AG04450 (cell line): ENCODE measurements around the gene GNG11. TPM values are rescaled to one million over a fixed set of nuclear protein-coding genes. Genes with fewer than 3 reads are reported as not detected.

Source experiments
- CTCF ChIA-PET: fragments of 300-600, 350-600 bp; formaldehyde crosslinking; extraction: SDS; loops from one replicate; lab custom pipeline; 2022; ENCODE audit warnings: antibody characterized with exemption, inconsistent platforms; lab: Charles Lee
- POLR2A ChIA-PET: fragments of 350-600 bp; formaldehyde crosslinking; extraction: SDS; loops from one replicate; lab custom pipeline; 2021; ENCODE audit warnings: antibody characterized with exemption, inconsistent platforms; lab: Yijun Ruan, JAX
- DNase-seq: peaks from one replicate; pipeline ENCODE4 v3.0.0-alpha.2; 2011; ENCODE audit warnings: low read depth, low spot score
- H3K27ac ChIP-seq: one replicate; pipeline ENCODE4 v1.5.1; 2012; ENCODE audit warnings: low read depth, low read length, control low read depth
- H3K27me3 ChIP-seq: one replicate; pipeline ENCODE4 v1.6.0; 2012; ENCODE audit warnings: low read length; ENCODE audit not compliant: control insufficient read depth, insufficient read depth
- H3K4me3 ChIP-seq: 2 replicates; pipeline ENCODE4 v1.5.1; 2011; ENCODE audit warnings: mild to moderate bottlenecking, low read depth, low read length, control low read depth
- H3K9me3 ChIP-seq: 2 replicates; pipeline ENCODE4 v1.5.1; 2012; ENCODE audit warnings: low read length; ENCODE audit not compliant: control insufficient read depth, insufficient read depth
- polyA plus RNA-seq: library from polyadenylated mRNA; depleted of rRNA; stranded (reverse); fragments of >200 nt; gene quantifications from 2 replicates; pipeline ENCODE4 v1.2.3, GENCODE V29; 2011
- TF ChIP-seq, protein P1 (sequence below): IDR thresholded peaks from 2 replicates; pipeline ENCODE4 v1.5.1; 2011; ENCODE audit warnings: low read depth, low read length, control low read depth, inconsistent platforms

GNG11 gene
- polyA plus RNA-seq, 1 experiment = 19.7 TPM

DNA sequence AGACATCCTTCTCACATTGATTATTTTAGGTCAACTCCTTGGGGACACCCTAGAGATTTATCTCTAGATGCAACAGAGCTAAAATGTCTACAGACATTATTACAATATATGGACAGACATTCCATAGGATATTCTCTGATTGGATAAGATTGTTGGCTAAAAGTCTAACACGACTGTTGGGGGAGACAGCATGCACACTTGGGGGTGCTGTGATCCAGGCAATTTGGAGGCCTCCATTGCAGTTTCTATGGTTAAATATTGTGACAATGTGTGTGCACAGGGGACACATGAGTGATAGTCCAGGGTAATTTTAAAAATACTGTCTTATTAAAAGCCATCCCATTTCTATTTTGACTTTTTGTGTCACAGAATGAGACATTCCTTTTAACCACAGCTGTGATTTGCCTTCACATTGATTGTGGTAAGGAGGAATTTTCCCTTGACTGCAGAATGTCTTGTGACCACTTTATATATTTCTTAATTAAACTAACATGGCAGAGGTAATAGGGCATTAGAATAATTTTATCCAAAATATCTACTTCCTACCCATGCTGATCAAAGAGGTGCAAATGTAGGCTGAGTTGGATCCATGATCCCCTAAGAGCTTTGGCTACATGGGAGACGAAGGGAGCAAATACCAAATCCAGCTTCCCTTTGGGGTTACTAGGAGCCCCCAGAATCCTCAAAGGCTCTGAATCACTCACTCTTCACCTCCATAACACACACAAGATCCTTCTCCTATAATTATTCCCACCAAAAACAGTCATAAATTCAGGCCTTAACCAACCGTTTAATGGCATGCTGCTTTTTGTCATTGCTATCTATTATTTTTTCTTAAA lies 38.2 kb upstream of the GNG11 start:
- Histone ChIP-seq H3K9me3 (no peaks in the 10 kb centered on the region), H3K4me3 (no peak overlapping the region), H3K27ac (no peak overlapping the region), H3K27me3 (no peaks in the 10 kb centered on the region)
- TF ChIP-seq, protein P1, sequence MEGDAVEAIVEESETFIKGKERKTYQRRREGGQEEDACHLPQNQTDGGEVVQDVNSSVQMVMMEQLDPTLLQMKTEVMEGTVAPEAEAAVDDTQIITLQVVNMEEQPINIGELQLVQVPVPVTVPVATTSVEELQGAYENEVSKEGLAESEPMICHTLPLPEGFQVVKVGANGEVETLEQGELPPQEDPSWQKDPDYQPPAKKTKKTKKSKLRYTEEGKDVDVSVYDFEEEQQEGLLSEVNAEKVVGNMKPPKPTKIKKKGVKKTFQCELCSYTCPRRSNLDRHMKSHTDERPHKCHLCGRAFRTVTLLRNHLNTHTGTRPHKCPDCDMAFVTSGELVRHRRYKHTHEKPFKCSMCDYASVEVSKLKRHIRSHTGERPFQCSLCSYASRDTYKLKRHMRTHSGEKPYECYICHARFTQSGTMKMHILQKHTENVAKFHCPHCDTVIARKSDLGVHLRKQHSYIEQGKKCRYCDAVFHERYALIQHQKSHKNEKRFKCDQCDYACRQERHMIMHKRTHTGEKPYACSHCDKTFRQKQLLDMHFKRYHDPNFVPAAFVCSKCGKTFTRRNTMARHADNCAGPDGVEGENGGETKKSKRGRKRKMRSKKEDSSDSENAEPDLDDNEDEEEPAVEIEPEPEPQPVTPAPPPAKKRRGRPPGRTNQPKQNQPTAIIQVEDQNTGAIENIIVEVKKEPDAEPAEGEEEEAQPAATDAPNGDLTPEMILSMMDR = no peak
- DNase-seq = no peak
- CTCF ChIA-PET = no interaction called here
- POLR2A ChIA-PET = no interaction called here

DNA sequence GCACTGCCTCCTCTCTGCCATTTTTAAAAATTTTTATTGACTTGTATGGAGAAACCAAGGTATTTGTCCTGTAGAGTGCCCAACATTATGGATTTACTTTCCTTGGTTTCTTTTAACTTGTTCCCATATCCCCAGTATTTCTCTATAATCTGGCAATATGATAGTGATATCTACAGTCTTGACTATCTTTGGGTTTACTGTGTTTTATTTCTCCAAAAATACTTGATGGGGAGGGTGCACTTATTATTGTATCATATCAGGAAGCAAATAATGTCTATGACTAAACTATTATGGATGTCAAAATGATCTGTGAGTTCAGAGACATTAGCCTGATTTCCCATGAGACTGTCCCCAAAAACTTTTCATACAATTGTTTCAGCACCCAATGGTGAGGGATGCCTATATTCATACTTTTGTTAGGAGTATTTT lies 37.6 kb upstream of the GNG11 start:
- ChIA-PET POLR2A (no interaction called here), CTCF (no interaction called here)
- TF ChIP-seq, protein P1 = no peak

DNA sequence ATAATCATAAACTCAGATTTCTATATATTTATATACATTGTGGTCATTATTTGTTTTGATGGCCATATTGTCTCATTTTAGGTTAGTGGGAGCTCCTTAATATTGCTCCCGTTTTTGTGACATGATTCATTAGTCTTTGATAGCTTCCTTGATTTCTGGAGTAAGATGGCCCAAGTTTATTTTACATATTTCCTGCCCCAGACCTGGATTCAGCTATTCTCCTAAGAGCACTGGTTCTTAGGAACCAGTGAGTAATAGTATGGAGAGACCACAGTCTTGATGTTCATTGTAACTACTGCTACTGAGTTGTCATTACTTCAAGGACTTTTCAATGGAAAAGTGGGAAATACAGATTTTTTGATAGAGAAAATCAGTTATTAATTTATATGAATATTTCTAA lies 37.0 kb upstream of the GNG11 start:
- H3K9me3 ChIP-seq = no peaks in the 10 kb centered on the region
- no peak overlapping the region for H3K27ac ChIP-seq
- H3K4me3 ChIP-seq = no peak overlapping the region
- DNase-seq = no peak
- H3K27me3 ChIP-seq = no peaks in the 10 kb centered on the region
- ChIA-PET CTCF (no interaction called here), POLR2A (no interaction called here)
- TF ChIP-seq, protein P1 = no peak

More for the DNA sequence above, 37.6 kb upstream of the GNG11 start:
- Histone ChIP-seq H3K27ac (no peak overlapping the region), H3K9me3 (no peaks in the 10 kb centered on the region), H3K27me3 (no peaks in the 10 kb centered on the region), H3K4me3 (no peak overlapping the region)
- DNase-seq = no peak

DNA sequence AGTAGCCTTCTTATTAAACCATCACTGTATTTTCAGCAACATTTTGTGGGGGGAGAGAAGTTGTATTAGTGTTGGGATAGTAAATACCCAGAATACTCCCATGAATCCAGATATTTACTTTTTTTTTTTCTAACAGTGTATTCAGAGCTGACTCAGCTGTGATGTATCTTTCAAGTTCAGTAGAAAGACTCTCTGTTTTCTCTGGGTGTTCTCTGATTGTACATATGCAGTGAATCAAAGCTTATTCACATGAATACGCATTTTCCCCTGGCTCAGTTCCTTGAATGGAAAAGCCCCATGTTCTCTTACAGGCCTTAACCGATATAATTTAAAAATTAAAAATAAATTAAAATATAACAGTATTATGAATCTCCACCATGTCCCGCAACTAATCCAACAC lies 32.3 kb upstream of the GNG11 start:
- no peak for DNase-seq
- H3K4me3 ChIP-seq = no peak overlapping the region
- TF ChIP-seq, protein P1 = no peak
- no peaks in the 10 kb centered on the region; the same call in 1 of the 2 replicates for H3K9me3 ChIP-seq
- H3K27me3 ChIP-seq = no peaks in the 10 kb centered on the region
- CTCF ChIA-PET = interaction anchor here (0.9 to 1.3 kb wide), 3 partner anchors 14 to 334 kb away, joined by 3 to 5 read pairs (median 4); no protein-coding TSS in a partner anchor
- POLR2A ChIA-PET = no interaction called here
- no peak overlapping the region for H3K27ac ChIP-seq

DNA sequence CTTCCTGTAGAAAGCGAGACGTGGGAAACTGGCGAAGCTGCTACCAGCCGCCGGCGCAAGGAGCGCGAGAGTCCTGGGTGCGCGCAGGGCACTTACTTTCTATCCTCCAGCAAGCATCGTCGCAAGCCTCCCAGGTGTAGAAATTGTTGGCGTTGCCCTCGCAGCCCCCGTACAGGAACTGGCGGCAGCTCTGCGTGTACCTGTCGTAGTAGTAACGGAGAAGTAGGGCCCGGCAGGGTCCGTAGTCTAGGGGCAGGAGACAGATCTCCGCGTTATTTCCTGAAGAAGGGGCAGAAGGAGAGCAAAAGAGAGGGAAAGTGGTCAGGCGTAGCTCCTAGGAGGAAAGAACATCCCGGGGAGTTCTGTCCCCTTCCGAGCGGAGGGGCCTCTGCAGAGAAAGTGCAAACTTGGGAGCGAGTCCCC lies 31.5 kb upstream of the GNG11 start:
- DNase-seq = no peak
- ChIA-PET CTCF (interaction anchor here (0.7 to 1.8 kb wide), 4 partner anchors 12 to 197 kb away, joined by 3 to 7 read pairs (median 4); no protein-coding TSS in a partner anchor), POLR2A (no interaction called here)
- no peaks in the 10 kb centered on the region; the same call in 1 of the 2 replicates for H3K9me3 ChIP-seq
- no peak overlapping the region for H3K27ac ChIP-seq
- H3K4me3 ChIP-seq = peak overlapping the region; percentile 71
- TF ChIP-seq, protein P1 = no peak
- H3K27me3 ChIP-seq = no peaks in the 10 kb centered on the region
